ENCODE data around the gene SUCLA2.

Gene SUCLA2

GRCh38 chr13:47964863-47965262, 36.2 kb downstream of the SUCLA2 start:
- POLR2A ChIA-PET = no interaction called here
- no peak for DNase-seq
- no CpG with 5 or more reads among the region's 3 CpGs for WGBS (ENCODE audit: insufficient coverage)
- no peaks in the 10 kb centered on the region for H3K27me3 ChIP-seq (replicated peaks in 2 of 5; ENCODE audit: control insufficient read depth in 4 of 5, insufficient read depth in 5 of 5, low read length in 4 of 5)
- CTCF ChIA-PET = no interaction called here
- H3K4me3 ChIP-seq (ENCODE audit: control insufficient read depth in 1 of 7, extremely low read depth in 1 of 7, insufficient read depth in 4 of 7, low read depth in 2 of 7, low read length in 6 of 7) = no peak overlapping the region
- H3K27ac ChIP-seq (ENCODE audit: insufficient read depth in 1 of 2, low read depth in 1 of 2, low read length in 2 of 2, poor library complexity in 1 of 2, severe bottlenecking in 2 of 2) = no peak overlapping the region
- peaks cover 12 to 64% (median 36%) of the 10 kb centered on the region in 4 experiments for H3K36me3 ChIP-seq (ENCODE audit: control insufficient read depth in 4 of 4, insufficient read depth in 4 of 4, low read length in 3 of 4)
- H3K9me3 ChIP-seq (ENCODE audit: control extremely low read depth in 1 of 5, control insufficient read depth in 4 of 5, insufficient read depth in 2 of 5, low read depth in 1 of 5, low read length in 4 of 5) = peaks cover 2 to 12% (median 5%) of the 10 kb centered on the region in 5 experiments
- no peaks in the 10 kb centered on the region for H3K4me1 ChIP-seq (ENCODE audit: control extremely low read depth in 1 of 4, control insufficient read depth in 4 of 4, insufficient read depth in 4 of 4, low read length in 3 of 4)

GRCh38 chr13:47962237-47962636, 38.8 kb downstream of the SUCLA2 start:
- WGBS (ENCODE audit: insufficient coverage) = 91% methylated on average over 1 of the region's 1 CpG
- ChIA-PET POLR2A (no interaction called here), CTCF (no interaction called here)
- peaks cover 4 to 33% (median 18%) of the 10 kb centered on the region in 5 experiments for H3K9me3 ChIP-seq (ENCODE audit: control extremely low read depth in 1 of 5, control insufficient read depth in 4 of 5, insufficient read depth in 2 of 5, low read depth in 1 of 5, low read length in 4 of 5)
- DNase-seq = no peak
- no peaks in the 10 kb centered on the region for H3K27me3 ChIP-seq (replicated peaks in 2 of 5; ENCODE audit: control insufficient read depth in 4 of 5, insufficient read depth in 5 of 5, low read length in 4 of 5)
- no peaks in the 10 kb centered on the region for H3K4me1 ChIP-seq (ENCODE audit: control extremely low read depth in 1 of 4, control insufficient read depth in 4 of 4, insufficient read depth in 4 of 4, low read length in 3 of 4)
- H3K4me3 ChIP-seq (ENCODE audit: control insufficient read depth in 1 of 7, extremely low read depth in 1 of 7, insufficient read depth in 4 of 7, low read depth in 2 of 7, low read length in 6 of 7) = no peak overlapping the region
- H3K27ac ChIP-seq (ENCODE audit: insufficient read depth in 1 of 2, low read depth in 1 of 2, low read length in 2 of 2, poor library complexity in 1 of 2, severe bottlenecking in 2 of 2) = no peak overlapping the region
- H3K36me3 ChIP-seq (ENCODE audit: control insufficient read depth in 4 of 4, insufficient read depth in 4 of 4, low read length in 3 of 4) = peaks cover 27 to 82% (median 44%) of the 10 kb centered on the region in 4 experiments

GRCh38 chr13:47959468-47960247, 41.4 kb downstream of the SUCLA2 start:
- CTCF ChIA-PET = interaction anchor here (0.9 to 1.1 kb wide), 3 partner anchors 9 to 22 kb away, joined by 3 to 6 read pairs (median 3); no protein-coding TSS in a partner anchor
- no peak for DNase-seq
- Histone ChIP-seq H3K27ac (ENCODE audit: insufficient read depth in 1 of 2, low read depth in 1 of 2, low read length in 2 of 2, poor library complexity in 1 of 2, severe bottlenecking in 2 of 2) (no peak overlapping the region), H3K4me1 (ENCODE audit: control extremely low read depth in 1 of 4, control insufficient read depth in 4 of 4, insufficient read depth in 4 of 4, low read length in 3 of 4) (no peaks in the 10 kb centered on the region), H3K36me3 (ENCODE audit: control insufficient read depth in 4 of 4, insufficient read depth in 4 of 4, low read length in 3 of 4) (peaks cover 37 to 90% (median 53%) of the 10 kb centered on the region in 4 experiments), H3K4me3 (ENCODE audit: control insufficient read depth in 1 of 7, extremely low read depth in 1 of 7, insufficient read depth in 4 of 7, low read depth in 2 of 7, low read length in 6 of 7) (no peak overlapping the region), H3K27me3 (replicated peaks in 2 of 5; ENCODE audit: control insufficient read depth in 4 of 5, insufficient read depth in 5 of 5, low read length in 4 of 5) (no peaks in the 10 kb centered on the region), H3K9me3 (ENCODE audit: control extremely low read depth in 1 of 5, control insufficient read depth in 4 of 5, insufficient read depth in 2 of 5, low read depth in 1 of 5, low read length in 4 of 5) (peaks cover 6 to 52% (median 29%) of the 10 kb centered on the region in 5 experiments)
- 90% methylated on average over 2 of the region's 4 CpGs for WGBS (ENCODE audit: insufficient coverage)
- POLR2A ChIA-PET = no interaction called here

GRCh38 chr13:47957073-47957472, 44.0 kb downstream of the SUCLA2 start:
- peaks cover 6 to 52% (median 27%) of the 10 kb centered on the region in 5 experiments for H3K9me3 ChIP-seq (ENCODE audit: control extremely low read depth in 1 of 5, control insufficient read depth in 4 of 5, insufficient read depth in 2 of 5, low read depth in 1 of 5, low read length in 4 of 5)

GRCh38 chr13:47955836-47956235, 45.2 kb downstream of the SUCLA2 start:
- Histone ChIP-seq H3K4me1 (ENCODE audit: control extremely low read depth in 1 of 4, control insufficient read depth in 4 of 4, insufficient read depth in 4 of 4, low read length in 3 of 4) (no peaks in the 10 kb centered on the region), H3K36me3 (ENCODE audit: control insufficient read depth in 4 of 4, insufficient read depth in 4 of 4, low read length in 3 of 4) (peaks cover 33 to 96% (median 48%) of the 10 kb centered on the region in 4 experiments), H3K4me3 (ENCODE audit: control insufficient read depth in 1 of 7, extremely low read depth in 1 of 7, insufficient read depth in 4 of 7, low read depth in 2 of 7, low read length in 6 of 7) (no peak overlapping the region), H3K27ac (ENCODE audit: insufficient read depth in 1 of 2, low read depth in 1 of 2, low read length in 2 of 2, poor library complexity in 1 of 2, severe bottlenecking in 2 of 2) (no peak overlapping the region), H3K27me3 (replicated peaks in 2 of 5; ENCODE audit: control insufficient read depth in 4 of 5, insufficient read depth in 5 of 5, low read length in 4 of 5) (no peaks in the 10 kb centered on the region), H3K9me3 (ENCODE audit: control extremely low read depth in 1 of 5, control insufficient read depth in 4 of 5, insufficient read depth in 2 of 5, low read depth in 1 of 5, low read length in 4 of 5) (peaks cover 6 to 49% (median 26%) of the 10 kb centered on the region in 5 experiments)
- ChIA-PET CTCF (no interaction called here), POLR2A (no interaction called here)
- no peak for DNase-seq
- no CpG with 5 or more reads among the region's 2 CpGs for WGBS (ENCODE audit: insufficient coverage)

More at GRCh38 chr13:47957073-47957472, 44.0 kb downstream of the SUCLA2 start:
- ChIA-PET POLR2A (interaction anchor here (0.6 kb wide), 1 partner anchor 1072 kb away, joined by 4 read pairs; no protein-coding TSS in a partner anchor), CTCF (no interaction called here)
- peak overlapping the region in 1 of 7 experiments; percentile 9 for H3K4me3 ChIP-seq (ENCODE audit: control insufficient read depth in 1 of 7, extremely low read depth in 1 of 7, insufficient read depth in 4 of 7, low read depth in 2 of 7, low read length in 6 of 7)
- WGBS (ENCODE audit: insufficient coverage) = 100% methylated on average over 3 of the region's 5 CpGs
- no peak for DNase-seq
- no peaks in the 10 kb centered on the region for H3K27me3 ChIP-seq (replicated peaks in 2 of 5; ENCODE audit: control insufficient read depth in 4 of 5, insufficient read depth in 5 of 5, low read length in 4 of 5)
- H3K4me1 ChIP-seq (ENCODE audit: control extremely low read depth in 1 of 4, control insufficient read depth in 4 of 4, insufficient read depth in 4 of 4, low read length in 3 of 4) = no peaks in the 10 kb centered on the region
- peaks cover 33 to 94% (median 45%) of the 10 kb centered on the region in 4 experiments for H3K36me3 ChIP-seq (ENCODE audit: control insufficient read depth in 4 of 4, insufficient read depth in 4 of 4, low read length in 3 of 4)
- H3K27ac ChIP-seq (ENCODE audit: insufficient read depth in 1 of 2, low read depth in 1 of 2, low read length in 2 of 2, poor library complexity in 1 of 2, severe bottlenecking in 2 of 2) = no peak overlapping the region

- POLR2A ChIA-PET = interaction anchor here (0.5 kb wide), 1 partner anchor 223 kb away, joined by 3 read pairs; no protein-coding TSS in a partner anchor
- peaks cover 4 to 71% (median 33%) of the 10 kb centered on the region in 4 experiments for H3K36me3 ChIP-seq (ENCODE audit: control insufficient read depth in 4 of 4, insufficient read depth in 4 of 4, low read length in 3 of 4)
These were observed 51.3 kb downstream of the SUCLA2 start for GRCh38 chr13:47949799-47950198.

GRCh38 chr13:47945738-47946137, 55.3 kb downstream of the SUCLA2 start:
- no peaks in the 10 kb centered on the region for H3K9me3 ChIP-seq (ENCODE audit: control extremely low read depth in 1 of 5, control insufficient read depth in 4 of 5, insufficient read depth in 2 of 5, low read depth in 1 of 5, low read length in 4 of 5)
- ChIA-PET POLR2A (no interaction called here), CTCF (no interaction called here)
- H3K4me3 ChIP-seq (ENCODE audit: control insufficient read depth in 1 of 7, extremely low read depth in 1 of 7, insufficient read depth in 4 of 7, low read depth in 2 of 7, low read length in 6 of 7) = no peak overlapping the region
- no peaks in the 10 kb centered on the region for H3K4me1 ChIP-seq (ENCODE audit: control extremely low read depth in 1 of 4, control insufficient read depth in 4 of 4, insufficient read depth in 4 of 4, low read length in 3 of 4)
- WGBS (ENCODE audit: insufficient coverage) = 100% methylated on average over 2 of the region's 2 CpGs
- DNase-seq = no peak
- no peaks in the 10 kb centered on the region for H3K27me3 ChIP-seq (replicated peaks in 2 of 5; ENCODE audit: control insufficient read depth in 4 of 5, insufficient read depth in 5 of 5, low read length in 4 of 5)
- peaks cover 13 to 52% (median 28%) of the 10 kb centered on the region in 4 experiments for H3K36me3 ChIP-seq (ENCODE audit: control insufficient read depth in 4 of 4, insufficient read depth in 4 of 4, low read length in 3 of 4)
- H3K27ac ChIP-seq (ENCODE audit: insufficient read depth in 1 of 2, low read depth in 1 of 2, low read length in 2 of 2, poor library complexity in 1 of 2, severe bottlenecking in 2 of 2) = no peak overlapping the region

More at GRCh38 chr13:47949799-47950198, 51.3 kb downstream of the SUCLA2 start:
- H3K4me3 ChIP-seq (ENCODE audit: control insufficient read depth in 1 of 7, extremely low read depth in 1 of 7, insufficient read depth in 4 of 7, low read depth in 2 of 7, low read length in 6 of 7) = no peak overlapping the region
- no peak overlapping the region for H3K27ac ChIP-seq (ENCODE audit: insufficient read depth in 1 of 2, low read depth in 1 of 2, low read length in 2 of 2, poor library complexity in 1 of 2, severe bottlenecking in 2 of 2)
- 100% methylated on average over 1 of the region's 2 CpGs for WGBS (ENCODE audit: insufficient coverage)
- H3K4me1 ChIP-seq (ENCODE audit: control extremely low read depth in 1 of 4, control insufficient read depth in 4 of 4, insufficient read depth in 4 of 4, low read length in 3 of 4) = no peaks in the 10 kb centered on the region
- no peak for DNase-seq
- H3K27me3 ChIP-seq (replicated peaks in 2 of 5; ENCODE audit: control insufficient read depth in 4 of 5, insufficient read depth in 5 of 5, low read length in 4 of 5) = no peaks in the 10 kb centered on the region
- no peaks in the 10 kb centered on the region for H3K9me3 ChIP-seq (ENCODE audit: control extremely low read depth in 1 of 5, control insufficient read depth in 4 of 5, insufficient read depth in 2 of 5, low read depth in 1 of 5, low read length in 4 of 5)
- CTCF ChIA-PET = interaction anchor here (1.9 kb wide), 1 partner anchor 10 kb away, joined by 6 read pairs; no protein-coding TSS in a partner anchor

All from common myeloid progenitor, CD34-positive (primary cell).